ENCODE data around the gene ACADL. TPM values are rescaled to one million over a fixed set of nuclear protein-coding genes. Genes with fewer than 3 reads are reported as not detected.
A peak's percentile ranks its signal among the peaks of the same experiment; 100 is the strongest.

Gene ACADL
- total and polyA plus RNA-seq, 2 of the 8 experiments (the other 6 are each of a cell fraction or from before 2014, with no cell fraction given) = 0.11 to 0.34 TPM

DNA sequence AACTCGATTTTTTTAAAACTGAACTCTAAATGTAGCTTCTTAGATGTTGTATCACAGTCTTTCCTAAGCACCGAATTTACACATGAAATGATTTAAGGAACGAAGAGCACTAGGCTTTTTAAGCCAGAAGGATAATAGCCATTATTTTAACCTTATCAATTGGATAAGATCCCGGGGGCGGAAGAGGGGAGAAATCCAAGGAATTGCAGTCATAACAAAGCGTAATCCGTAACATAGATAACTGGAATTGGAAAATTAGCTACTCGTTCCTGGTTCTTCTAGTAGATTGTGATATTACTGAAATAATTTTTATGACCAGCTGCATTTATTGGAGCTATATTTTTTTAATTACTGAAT, 53.0 kb downstream of the ACADL start:
- Histone ChIP-seq H4K8ac (ENCODE audit: extremely low read depth, insufficient read depth, low read length) (no peak overlapping the region), H3K18ac (ENCODE audit: extremely low read depth, low read length) (no peak overlapping the region), H3K27ac (ENCODE audit: low read depth, low read length) (no peak overlapping the region), H4K20me1 (replicated peaks in 1 of 2; ENCODE audit: control insufficient read depth in 1 of 2, insufficient read depth in 2 of 2, low read length in 2 of 2) (no peaks in the 10 kb centered on the region), H3K79me1 (ENCODE audit: low read depth, low read length) (no peaks in the 10 kb centered on the region), H2BK15ac (ENCODE audit: low read length) (no peak overlapping the region), H3K4me1 (replicated peaks in 1 of 4; ENCODE audit: control insufficient read depth in 3 of 4, insufficient read depth in 4 of 4, low read length in 3 of 4) (peaks cover 0 to 4% (median 0%) of the 10 kb centered on the region in 4 experiments; a peak in 1 of 7 replicates), H3K9ac (replicated peaks in 1 of 4; ENCODE audit: extremely low read depth in 1 of 4, low read depth in 3 of 4, low read length in 3 of 4) (peak overlapping the region in 1 of 4 experiments; percentile 49; a peak in 2 of 7 replicates), H3K79me2 (ENCODE audit: control insufficient read depth in 1 of 2, insufficient read depth in 2 of 2, low read length in 2 of 2) (peaks cover 0 to 33% of the 10 kb centered on the region in 2 experiments; a peak in 2 of 4 replicates), H3K27me3 (replicated peaks in 1 of 4; ENCODE audit: control insufficient read depth in 3 of 4, extremely low read depth in 1 of 4, insufficient read depth in 3 of 4, low read length in 3 of 4) (no peaks in the 10 kb centered on the region), H3K23me2 (ENCODE audit: low read depth, low read length) (peaks cover 10% of the 10 kb centered on the region), H3K23ac (ENCODE audit: insufficient read length) (no peak overlapping the region), H2BK5ac (ENCODE audit: low read depth, low read length) (no peak overlapping the region), H3K4me3 (ENCODE audit: extremely low read depth in 1 of 4, insufficient read depth in 2 of 4, low read depth in 3 of 4, low read length in 4 of 4) (peak overlapping the region; percentile 64 to 72 (median 68)), H3K9me3 (ENCODE audit: insufficient read depth in 2 of 2, low read depth in 1 of 2, low read length in 1 of 2) (no peaks in the 10 kb centered on the region), H2BK12ac (ENCODE audit: low read depth, low read length) (no peak overlapping the region), H4K5ac (ENCODE audit: insufficient read length, low read depth, low read length) (no peak overlapping the region), H2AFZ (ENCODE audit: low read length) (peak overlapping the region; percentile 11; the same call in 1 of the 2 replicates), H3K14ac (ENCODE audit: insufficient read length) (no peak overlapping the region), H4K91ac (replicated peaks; ENCODE audit: insufficient read length, low read length) (no peak overlapping the region), H2AK5ac (ENCODE audit: low read depth, low read length) (no peak overlapping the region), H3K4me2 (ENCODE audit: insufficient read depth in 1 of 2, low read depth in 2 of 2, low read length in 2 of 2) (peak overlapping the region; percentile 76 to 87), H2BK120ac (replicated peaks; ENCODE audit: low read depth, low read length) (peak overlapping the region; percentile 67), H2BK20ac (ENCODE audit: low read length) (no peak overlapping the region), H3K4ac (replicated peaks; ENCODE audit: insufficient read length, low read depth, low read length) (no peak overlapping the region), H3K36me3 (ENCODE audit: control insufficient read depth in 2 of 4, insufficient read depth in 4 of 4, low read length in 3 of 4) (no peaks in the 10 kb centered on the region; a peak in 1 of 8 replicates), H3K56ac (replicated peaks; ENCODE audit: insufficient read length, low read depth, low read length) (no peak overlapping the region)
- DNase-seq (ENCODE audit: low read depth in 1 of 2, low spot score in 2 of 2) (no peak), FAIRE-seq (no peak)
- no peak for TF ChIP-seq BRCA1 (IDR thresholded peaks at IDR 0.05; ENCODE audit: low read depth, low read length)
- no peak for TF ChIP-seq CHD2 (IDR thresholded peaks at IDR 0.05; ENCODE audit: low read length)
- TF ChIP-seq SUZ12 (IDR thresholded peaks at IDR 0.05; ENCODE audit: low read length) = no peak
- TF ChIP-seq, protein P1, sequence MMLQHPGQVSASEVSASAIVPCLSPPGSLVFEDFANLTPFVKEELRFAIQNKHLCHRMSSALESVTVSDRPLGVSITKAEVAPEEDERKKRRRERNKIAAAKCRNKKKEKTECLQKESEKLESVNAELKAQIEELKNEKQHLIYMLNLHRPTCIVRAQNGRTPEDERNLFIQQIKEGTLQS (IDR thresholded peaks at IDR 0.05; ENCODE audit: insufficient read depth, low read depth, low read length) = no peak
- TF ChIP-seq ZNF274 (IDR thresholded peaks at IDR 0.05; ENCODE audit: borderline replicate concordance, extremely low read depth, low read length) = no peak
- no peak for TF ChIP-seq FOSL1 (IDR thresholded peaks at IDR 0.05; ENCODE audit: insufficient read depth, low read depth, low read length)
- TF ChIP-seq TEAD4 (IDR thresholded peaks at IDR 0.05; ENCODE audit: low read depth, low read length) = no peak
- TF ChIP-seq POU5F1 (IDR thresholded peaks at IDR 0.05; ENCODE audit: low read depth, low read length) = no peak
- TF ChIP-seq JUND (IDR thresholded peaks at IDR 0.05; ENCODE audit: low read length) = no peak
- 10% methylated on average over 8 of the region's 8 CpGs; no CpG with 5 or more reads in 1 of the 2 experiments for WGBS, 2 experiments (ENCODE audit: extremely low coverage in 1 of 2, insufficient coverage in 1 of 2, insufficient read length in 1 of 2, insufficient replicate concordance in 2 of 2, low coverage in 1 of 2, low lambda C conversion rate in 2 of 2, missing lambda C conversion rate in 1 of 2)
- CTCF ChIA-PET (ENCODE audit: partially characterized antibody) = interaction anchor here (1.0 to 1.8 kb wide), 3 partner anchors 24 to 194 kb away, joined by 3 to 6 read pairs (median 4); no protein-coding TSS in a partner anchor
- POLR2A ChIA-PET (ENCODE audit: partially characterized antibody) = no interaction called here

All from H1 (cell line).